Endothelial cell of umbilical vein (primary cell): ENCODE results near the gene PLB1. TPM values are rescaled to one million over a fixed set of nuclear protein-coding genes. Genes with fewer than 3 reads are reported as not detected.

Experiments
- BruUV-seq: library from RNA; stranded (reverse); fragments of 400-500 nt; replicated peaks from 2 replicates; lab custom pipeline; 2021; lab: Mats Ljungman, UMichigan
- CTCF ChIA-PET: fragments of 300-600, 350-600 bp; sonication (Branson Sonifier 250); formaldehyde crosslinking; loops from one replicate; lab custom pipeline; 2021; ENCODE audit warnings: antibody characterized with exemption, inconsistent platforms; lab: Charles Lee
- POLR2A ChIA-PET: fragments of 300-600, 350-600 bp; sonication (Branson Sonifier 250); formaldehyde crosslinking; loops from one replicate; lab custom pipeline; 2021; ENCODE audit warnings: antibody characterized with exemption, inconsistent platforms; lab: Charles Lee
- DNase-seq: peaks from one replicate; pipeline ENCODE4 v3.0.0-alpha.2; 2011; ENCODE audit warnings: low read depth, low spot score
- FAIRE-seq: peaks from 2 replicates; lab custom pipeline; 2011; peaks lifted over from hg19 to GRCh38; lab: Jason Lieb, UNC
- H2AFZ ChIP-seq: 2 replicates; pipeline ENCODE4 v1.6.0; 2012; ENCODE audit warnings: low read depth, low read length, control low read depth, inconsistent platforms
- H3K27ac ChIP-seq: 2 replicates; pipeline ENCODE4 v1.5.1; 2011; ENCODE audit warnings: low read depth, mild to moderate bottlenecking, control low read depth, low read length, moderate library complexity; ENCODE audit not compliant: insufficient read depth
- H3K27me3 ChIP-seq, 2 experiments: 2 replicates each; pipeline versions ENCODE4 v1.6.0 to v1.6.1; 2011; ENCODE audit warnings: low read length in 2 of 2, mixed read lengths in 1 of 2; ENCODE audit not compliant: control insufficient read depth in 2 of 2, insufficient read depth in 2 of 2
- H3K36me3 ChIP-seq, 2 experiments: 2 replicates in 1 of 2; 3 replicates in 1 of 2; pipeline ENCODE4 v1.5.1; 2011; ENCODE audit warnings: low read length in 2 of 2, mild to moderate bottlenecking in 1 of 2, moderate library complexity in 1 of 2; ENCODE audit not compliant: control insufficient read depth in 2 of 2, insufficient read depth in 2 of 2; ENCODE audit errors: extremely low read depth in 1 of 2
- H3K4me1 ChIP-seq: 3 replicates; pipeline ENCODE4 v1.5.1; 2011; ENCODE audit warnings: mild to moderate bottlenecking, low read length; ENCODE audit not compliant: control insufficient read depth, insufficient read depth; ENCODE audit errors: extremely low read depth
- H3K4me2 ChIP-seq: 2 replicates; pipeline ENCODE4 v1.6.1; 2011; ENCODE audit warnings: low read length, control low read depth, mixed read lengths; ENCODE audit not compliant: insufficient read depth
- H3K4me3 ChIP-seq, 3 experiments: fragments of 200-600 bp in 1 of 3; sonication (generic), shearing (Covaris generic) in 1 of 3; replicated peaks in 1 of 3; 2 replicates each; pipeline ENCODE4 v1.5.1; 2011 to 2016; ENCODE audit warnings: control low read depth in 3 of 3, low read length in 3 of 3, mild to moderate bottlenecking in 2 of 3, inconsistent platforms in 1 of 3, low read depth in 1 of 3, moderate library complexity in 1 of 3; ENCODE audit not compliant: insufficient read depth in 1 of 3
- H3K79me2 ChIP-seq: 2 replicates; pipeline ENCODE4 v1.6.0; 2012; ENCODE audit warnings: low read length, inconsistent platforms; ENCODE audit not compliant: control insufficient read depth, insufficient read depth
- H3K9ac ChIP-seq: replicated peaks from 2 replicates; pipeline ENCODE3; 2011; ENCODE audit warnings: low read length, control low read depth; ENCODE audit not compliant: insufficient read depth; ENCODE audit errors: extremely low read depth
- H3K9me1 ChIP-seq: replicated peaks from 3 replicates; pipeline ENCODE4 v1.6.0; 2011; ENCODE audit warnings: mild to moderate bottlenecking, low read length; ENCODE audit not compliant: control insufficient read depth, insufficient read depth; ENCODE audit errors: extremely low read depth
- H3K9me3 ChIP-seq: replicated peaks from 2 replicates; pipeline ENCODE4 v1.5.1; 2012; ENCODE audit warnings: low read length, inconsistent platforms; ENCODE audit not compliant: control insufficient read depth, insufficient read depth
- H4K20me1 ChIP-seq: replicated peaks from 2 replicates; pipeline ENCODE3; 2011; ENCODE audit warnings: mild to moderate bottlenecking, low read length; ENCODE audit not compliant: control insufficient read depth, insufficient read depth; ENCODE audit errors: extremely low read depth
- EZH2 ChIP-seq: IDR thresholded peaks from 2 replicates; pipeline ENCODE4 v1.6.1; 2012; ENCODE audit warnings: borderline replicate concordance, low read depth, mild to moderate bottlenecking, moderate library complexity, low read length, inconsistent platforms; ENCODE audit not compliant: severe bottlenecking
- FOS ChIP-seq: IDR thresholded peaks from 2 replicates; pipeline ENCODE4 v1.6.1; 2011; ENCODE audit warnings: mild to moderate bottlenecking, low read length, moderate library complexity, borderline replicate concordance; ENCODE audit not compliant: insufficient read depth
- GATA2 ChIP-seq: IDR thresholded peaks from 2 replicates; pipeline ENCODE4 v1.7.0; 2011; ENCODE audit warnings: low read depth, mild to moderate bottlenecking, moderate library complexity, mixed read lengths, low read length; ENCODE audit not compliant: insufficient read length, insufficient read depth
- JUN ChIP-seq: IDR thresholded peaks from 2 replicates; pipeline ENCODE4 v1.6.1; 2011; ENCODE audit warnings: borderline replicate concordance, low read depth; ENCODE audit not compliant: insufficient read length, insufficient read depth
- MYC ChIP-seq: IDR thresholded peaks from one replicate; pipeline ENCODE4 v1.6.1; 2011; ENCODE audit warnings: mild to moderate bottlenecking, low read depth, low read length
- POLR2A ChIP-seq: IDR thresholded peaks from 2 replicates; pipeline ENCODE4 v1.6.1; 2012; ENCODE audit warnings: low read depth, mild to moderate bottlenecking, control low read depth, low read length
- POLR2AphosphoS5 ChIP-seq: IDR thresholded peaks from 2 replicates; pipeline ENCODE4 v1.6.1; 2012; ENCODE audit warnings: low read depth, mild to moderate bottlenecking, control low read depth, low read length, moderate library complexity; ENCODE audit not compliant: insufficient read depth
- dilution Hi-C: fragments of 300-500 bp; cut with MboI; formaldehyde crosslinking; loops from one replicate; pipeline ENCODE4 v1.15.0; 2019; ENCODE audit warnings: low sequenced_read_pairs; ENCODE audit not compliant: extremely low pct_ligation_motif_present
- intact Hi-C: fragments of 100-400 bp; cut with micrococcal nuclease; formaldehyde crosslinking; loops from one replicate; pipeline ENCODE4 v1.10.0; 2022
- polyA plus RNA-seq, 4 experiments: library from polyadenylated mRNA; depleted of rRNA in 3 of 4; stranded (reverse) in 3 of 4; unstranded in 1 of 4; fragments of >200 nt; gene quantifications; 2 replicates each; pipeline versions ENCODE4 v1.2.1 to v1.2.3, GENCODE V29; 2011 to 2012; ENCODE audit warnings: missing spikeins in 1 of 4
- total RNA-seq: library from RNA; stranded (reverse); gene quantifications from 2 replicates; pipeline ENCODE4 v1.2.3, GENCODE V29; 2021
- TF ChIP-seq, protein P1 (sequence below): IDR thresholded peaks from 2 replicates; pipeline ENCODE4 v1.6.1; 2011; ENCODE audit not compliant: insufficient read depth, insufficient read length
- TF ChIP-seq, protein P2 (sequence below), 2 donors: IDR thresholded peaks; 1 replicate in 1 of 2; 2 replicates in 1 of 2; pipeline ENCODE4 v1.5.1; 2011; ENCODE audit warnings: low read length in 2 of 2, mild to moderate bottlenecking in 2 of 2, moderate library complexity in 2 of 2, control low read depth in 1 of 2, inconsistent platforms in 1 of 2, low read depth in 1 of 2; ENCODE audit not compliant: insufficient read depth in 1 of 2; ENCODE audit errors: extremely low read depth in 1 of 2

Gene PLB1
- total and polyA plus RNA-seq, 2 donors (not counting 3 experiments of a cell fraction or from before 2014, with no cell fraction given): 0.75 to 0.80 TPM

DNA sequence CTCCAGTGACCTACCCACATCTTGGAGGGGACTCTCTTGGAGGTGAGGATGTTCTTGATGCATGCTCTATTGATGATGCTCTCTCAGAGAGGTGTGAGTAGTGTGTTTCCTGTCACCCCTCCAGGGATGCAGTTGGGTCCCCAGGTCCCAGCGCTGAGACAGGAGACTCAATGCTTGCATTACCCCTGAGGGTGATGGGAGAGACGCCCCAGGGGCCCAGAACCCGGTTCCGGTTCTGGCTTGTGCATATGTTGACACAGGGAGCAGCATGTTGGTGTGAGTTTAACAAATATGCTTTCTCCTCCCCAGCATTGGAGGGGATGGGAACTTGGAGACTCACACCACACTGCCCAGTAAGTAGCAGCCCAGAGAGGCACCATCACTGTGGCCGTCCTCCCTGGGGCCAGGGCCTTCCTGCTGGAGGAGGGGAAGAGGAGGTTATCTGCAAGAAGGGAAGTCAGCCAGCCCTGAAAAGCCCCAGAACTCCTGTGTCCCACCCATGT is 124.5 kb downstream of the PLB1 start:
- intact Hi-C loops (no loop called here), dilution Hi-C loops (no loop called here)
- Histone ChIP-seq H3K27me3 (no peaks in the 10 kb centered on the region), H3K27ac (no peak overlapping the region), H2AFZ (no peak overlapping the region), H3K9me1 (no peaks in the 10 kb centered on the region), H3K36me3 (no peaks in the 10 kb centered on the region), H3K4me2 (no peak overlapping the region), H4K20me1 (no peaks in the 10 kb centered on the region), H3K9ac (no peak overlapping the region), H3K4me3 (no peak overlapping the region), H3K79me2 (no peaks in the 10 kb centered on the region), H3K9me3 (no peaks in the 10 kb centered on the region), H3K4me1 (peaks cover 22% of the 10 kb centered on the region)
- FAIRE-seq (no peak), DNase-seq (no peak)
- TF ChIP-seq JUN (no peak), POLR2AphosphoS5 (no peak), EZH2 (no peak)
- no TSS peak for BruUV-seq
- CTCF ChIA-PET: interaction anchor here (0.6 to 3.6 kb wide), 6 partner anchors 10 to 185 kb away, joined by 3 to 51 read pairs (median 6); no protein-coding TSS in a partner anchor
- POLR2A ChIA-PET: no interaction called here

DNA sequence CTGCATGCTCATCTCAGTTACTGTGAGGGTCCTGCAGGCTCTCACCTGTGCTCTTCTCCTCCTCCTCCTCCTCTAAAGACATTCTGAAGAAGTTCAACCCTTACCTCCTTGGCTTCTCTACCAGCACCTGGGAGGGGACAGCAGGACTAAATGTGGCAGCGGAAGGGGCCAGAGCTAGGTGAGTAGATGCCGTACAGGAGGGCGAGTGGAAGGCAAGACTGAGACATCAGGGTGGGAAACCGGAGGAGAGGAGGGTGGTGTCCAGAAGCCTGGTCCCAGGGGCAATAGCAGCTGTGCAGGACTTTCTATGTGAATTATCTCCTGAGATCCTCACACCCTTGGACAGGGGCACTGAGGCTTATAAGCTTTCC is 124.9 kb downstream of the PLB1 start:
- Histone ChIP-seq H3K4me3 (no peak overlapping the region), H3K9me3 (no peaks in the 10 kb centered on the region), H3K79me2 (no peaks in the 10 kb centered on the region), H3K4me1 (peaks cover 22% of the 10 kb centered on the region), H3K27ac (peak overlapping the region; percentile 97), H3K27me3 (no peaks in the 10 kb centered on the region), H3K36me3 (no peaks in the 10 kb centered on the region), H3K4me2 (peak overlapping the region; percentile 44), H2AFZ (peak overlapping the region; percentile 32), H3K9ac (peak overlapping the region; percentile 80), H3K9me1 (no peaks in the 10 kb centered on the region), H4K20me1 (no peaks in the 10 kb centered on the region)
- TF ChIP-seq, protein P1, sequence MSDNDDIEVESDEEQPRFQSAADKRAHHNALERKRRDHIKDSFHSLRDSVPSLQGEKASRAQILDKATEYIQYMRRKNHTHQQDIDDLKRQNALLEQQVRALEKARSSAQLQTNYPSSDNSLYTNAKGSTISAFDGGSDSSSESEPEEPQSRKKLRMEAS: no peak
- TF ChIP-seq POLR2A: no peak
- TF ChIP-seq, protein P2, sequence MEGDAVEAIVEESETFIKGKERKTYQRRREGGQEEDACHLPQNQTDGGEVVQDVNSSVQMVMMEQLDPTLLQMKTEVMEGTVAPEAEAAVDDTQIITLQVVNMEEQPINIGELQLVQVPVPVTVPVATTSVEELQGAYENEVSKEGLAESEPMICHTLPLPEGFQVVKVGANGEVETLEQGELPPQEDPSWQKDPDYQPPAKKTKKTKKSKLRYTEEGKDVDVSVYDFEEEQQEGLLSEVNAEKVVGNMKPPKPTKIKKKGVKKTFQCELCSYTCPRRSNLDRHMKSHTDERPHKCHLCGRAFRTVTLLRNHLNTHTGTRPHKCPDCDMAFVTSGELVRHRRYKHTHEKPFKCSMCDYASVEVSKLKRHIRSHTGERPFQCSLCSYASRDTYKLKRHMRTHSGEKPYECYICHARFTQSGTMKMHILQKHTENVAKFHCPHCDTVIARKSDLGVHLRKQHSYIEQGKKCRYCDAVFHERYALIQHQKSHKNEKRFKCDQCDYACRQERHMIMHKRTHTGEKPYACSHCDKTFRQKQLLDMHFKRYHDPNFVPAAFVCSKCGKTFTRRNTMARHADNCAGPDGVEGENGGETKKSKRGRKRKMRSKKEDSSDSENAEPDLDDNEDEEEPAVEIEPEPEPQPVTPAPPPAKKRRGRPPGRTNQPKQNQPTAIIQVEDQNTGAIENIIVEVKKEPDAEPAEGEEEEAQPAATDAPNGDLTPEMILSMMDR (IDR thresholded peaks at IDR 0.05; ENCODE audit: extremely low read depth in 1 of 2, insufficient read depth in 1 of 2, low read depth in 1 of 2, low read length in 2 of 2): no peak
- no peak for TF ChIP-seq JUN
- no peak for TF ChIP-seq MYC
- no peak for TF ChIP-seq EZH2
- no peak for TF ChIP-seq POLR2AphosphoS5
- TF ChIP-seq GATA2: no peak
- no peak for TF ChIP-seq FOS
- intact Hi-C loops (loop anchor here (1.0 kb wide), 7 partner anchors 10 to 133 kb away; no protein-coding TSS in a partner anchor), dilution Hi-C loops (no loop called here)
- no peak for FAIRE-seq
- POLR2A ChIA-PET: interaction anchor here (1.0 kb wide), 1 partner anchor 131 kb away, joined by 9 read pairs; the partner anchor contains the start of gene PPP1CB
- BruUV-seq: no TSS peak
- DNase-seq: no peak
- CTCF ChIA-PET: interaction anchor here (0.6 to 3.6 kb wide), 10 partner anchors 9 to 185 kb away, joined by 3 to 51 read pairs (median 4); partner anchors contain the start of gene PPP1CB
